Endothelial cell (in vitro differentiated cells): Measurements from ENCODE around the gene MBTPS1. TPM values are rescaled to one million over a fixed set of nuclear protein-coding genes. Genes with fewer than 3 reads are reported as not detected.

ENCODE experiments used
- DNase-seq: peaks from one replicate; pipeline ENCODE4 v3.0.0; 2021; ENCODE audit warnings: low spot score
- H3K27ac Mint-ChIP-seq: one replicate; pipeline ENCODE4 v1.8.0; 2021; ENCODE audit warnings: mixed read lengths, inconsistent platforms; ENCODE audit not compliant: unreplicated experiment
- H3K27me3 Mint-ChIP-seq: one replicate; pipeline ENCODE4 v1.8.0; 2021; ENCODE audit warnings: mild to moderate bottlenecking, moderate library complexity, mixed read lengths, inconsistent platforms; ENCODE audit not compliant: unreplicated experiment
- H3K36me3 Mint-ChIP-seq: one replicate; pipeline ENCODE4 v1.8.0; 2021; ENCODE audit warnings: mild to moderate bottlenecking, low read depth, mixed read lengths, inconsistent platforms; ENCODE audit not compliant: unreplicated experiment
- H3K4me1 Mint-ChIP-seq: one replicate; pipeline ENCODE4 v1.8.0; 2021; ENCODE audit warnings: mild to moderate bottlenecking, mixed read lengths, inconsistent platforms; ENCODE audit not compliant: unreplicated experiment
- H3K4me3 Mint-ChIP-seq: one replicate; pipeline ENCODE4 v1.8.0; 2021; ENCODE audit warnings: mild to moderate bottlenecking, mixed read lengths, inconsistent platforms; ENCODE audit not compliant: unreplicated experiment
- H3K9me3 Mint-ChIP-seq: one replicate; pipeline ENCODE4 v1.8.0; 2021; ENCODE audit warnings: mixed read lengths, inconsistent platforms; ENCODE audit not compliant: unreplicated experiment
- total RNA-seq: library from RNA; stranded (reverse); fragmentation: NEBNext Ultra II Directional; extraction: Animal tissue kit (Norgen Biotek cat#: 25700); gene quantifications from one replicate; pipeline ENCODE4 v1.2.1, GENCODE V29; 2021; ENCODE audit not compliant: unreplicated experiment
- TF ChIP-seq, protein P1 (sequence below): fragments of 200-600 bp; sonication (generic); IDR thresholded peaks from one replicate; pipeline ENCODE4 v1.5.0; 2021; ENCODE audit warnings: antibody characterized with exemption; ENCODE audit not compliant: unreplicated experiment

The MBTPS1 gene
- total RNA-seq, 1 donor from 2014 or later = 79.7 TPM

DNA sequence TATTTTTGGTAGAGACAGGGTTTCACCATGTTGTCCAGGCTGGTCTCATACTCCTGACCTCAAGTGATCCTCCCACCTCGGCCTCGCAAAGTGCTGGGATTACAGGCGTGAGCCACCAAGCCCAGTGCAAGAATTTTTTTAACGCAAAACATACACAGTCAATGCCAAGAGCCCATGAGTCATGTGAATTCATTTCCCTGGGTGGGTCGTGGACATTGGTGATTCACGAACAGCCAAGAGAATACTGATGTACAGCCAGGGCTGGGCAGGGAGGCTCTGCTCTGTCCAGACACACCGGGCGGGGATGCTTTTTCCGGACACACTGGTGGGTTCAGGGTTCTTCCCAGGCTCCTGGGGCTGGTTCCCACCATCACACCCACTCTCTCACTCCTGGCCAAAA lies 91.9 kb downstream of the MBTPS1 start:
- peaks cover 11% of the 10 kb centered on the region for H3K27me3 Mint-ChIP-seq
- DNase-seq = no peak
- no peak overlapping the region for H3K4me3 Mint-ChIP-seq
- H3K4me1 Mint-ChIP-seq = no peaks in the 10 kb centered on the region
- H3K36me3 Mint-ChIP-seq = peaks cover 5% of the 10 kb centered on the region
- peaks cover 5% of the 10 kb centered on the region for H3K9me3 Mint-ChIP-seq
- TF ChIP-seq, protein P1, sequence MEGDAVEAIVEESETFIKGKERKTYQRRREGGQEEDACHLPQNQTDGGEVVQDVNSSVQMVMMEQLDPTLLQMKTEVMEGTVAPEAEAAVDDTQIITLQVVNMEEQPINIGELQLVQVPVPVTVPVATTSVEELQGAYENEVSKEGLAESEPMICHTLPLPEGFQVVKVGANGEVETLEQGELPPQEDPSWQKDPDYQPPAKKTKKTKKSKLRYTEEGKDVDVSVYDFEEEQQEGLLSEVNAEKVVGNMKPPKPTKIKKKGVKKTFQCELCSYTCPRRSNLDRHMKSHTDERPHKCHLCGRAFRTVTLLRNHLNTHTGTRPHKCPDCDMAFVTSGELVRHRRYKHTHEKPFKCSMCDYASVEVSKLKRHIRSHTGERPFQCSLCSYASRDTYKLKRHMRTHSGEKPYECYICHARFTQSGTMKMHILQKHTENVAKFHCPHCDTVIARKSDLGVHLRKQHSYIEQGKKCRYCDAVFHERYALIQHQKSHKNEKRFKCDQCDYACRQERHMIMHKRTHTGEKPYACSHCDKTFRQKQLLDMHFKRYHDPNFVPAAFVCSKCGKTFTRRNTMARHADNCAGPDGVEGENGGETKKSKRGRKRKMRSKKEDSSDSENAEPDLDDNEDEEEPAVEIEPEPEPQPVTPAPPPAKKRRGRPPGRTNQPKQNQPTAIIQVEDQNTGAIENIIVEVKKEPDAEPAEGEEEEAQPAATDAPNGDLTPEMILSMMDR = no peak
- H3K27ac Mint-ChIP-seq = no peak overlapping the region

DNA sequence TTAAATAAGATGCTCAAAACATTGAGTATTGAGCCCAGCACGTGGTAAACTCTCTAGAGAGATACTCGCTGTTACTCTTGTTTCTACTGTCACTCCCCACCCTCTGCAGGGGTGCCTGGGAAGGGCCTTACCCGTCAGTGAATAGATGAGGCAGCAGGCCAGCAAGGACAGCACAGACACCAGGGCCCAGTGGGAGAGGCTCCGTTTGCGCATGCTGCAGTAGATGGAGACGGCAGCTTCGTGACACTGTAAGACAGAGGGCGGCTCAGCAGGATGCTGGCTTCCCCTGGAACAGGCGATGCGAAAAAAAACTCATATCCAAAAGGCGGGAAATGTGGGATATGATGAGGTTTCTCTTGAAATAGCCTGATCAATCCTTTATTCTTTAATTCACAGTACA lies 94.1 kb downstream of the MBTPS1 start:
- H3K9me3 Mint-ChIP-seq = peaks cover 5% of the 10 kb centered on the region
- no peak overlapping the region for H3K27ac Mint-ChIP-seq
- H3K36me3 Mint-ChIP-seq = peaks cover 5% of the 10 kb centered on the region
- no peaks in the 10 kb centered on the region for H3K4me1 Mint-ChIP-seq
- peaks cover 11% of the 10 kb centered on the region for H3K27me3 Mint-ChIP-seq
- TF ChIP-seq, protein P1 = no peak
- no peak for DNase-seq
- no peak overlapping the region for H3K4me3 Mint-ChIP-seq

DNA sequence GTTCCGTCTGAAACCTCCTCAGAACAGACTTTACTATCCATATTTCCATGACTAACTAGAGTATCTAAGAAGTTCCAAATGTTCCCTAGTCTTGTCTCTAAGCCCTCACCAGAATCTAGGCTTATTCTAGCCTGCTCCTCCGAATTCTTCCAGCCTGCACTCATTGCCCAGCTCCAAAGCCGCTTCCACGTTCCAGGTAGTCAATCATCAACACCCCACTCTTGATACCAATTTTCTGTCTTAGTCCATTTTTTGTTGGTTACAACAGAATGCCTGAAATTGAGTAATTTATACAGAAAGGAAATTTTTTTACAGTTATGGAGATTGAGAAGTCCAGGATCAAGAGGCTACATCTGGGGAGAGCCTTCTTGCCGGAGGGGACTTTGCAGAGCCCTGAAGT lies 95.3 kb downstream of the MBTPS1 start:
- Mint-ChIP-seq H3K36me3 (peaks cover 5% of the 10 kb centered on the region), H3K27me3 (peaks cover 10% of the 10 kb centered on the region), H3K4me1 (no peaks in the 10 kb centered on the region), H3K27ac (no peak overlapping the region), H3K4me3 (no peak overlapping the region), H3K9me3 (peaks cover 5% of the 10 kb centered on the region)
- DNase-seq = no peak
- TF ChIP-seq, protein P1 = no peak

DNA sequence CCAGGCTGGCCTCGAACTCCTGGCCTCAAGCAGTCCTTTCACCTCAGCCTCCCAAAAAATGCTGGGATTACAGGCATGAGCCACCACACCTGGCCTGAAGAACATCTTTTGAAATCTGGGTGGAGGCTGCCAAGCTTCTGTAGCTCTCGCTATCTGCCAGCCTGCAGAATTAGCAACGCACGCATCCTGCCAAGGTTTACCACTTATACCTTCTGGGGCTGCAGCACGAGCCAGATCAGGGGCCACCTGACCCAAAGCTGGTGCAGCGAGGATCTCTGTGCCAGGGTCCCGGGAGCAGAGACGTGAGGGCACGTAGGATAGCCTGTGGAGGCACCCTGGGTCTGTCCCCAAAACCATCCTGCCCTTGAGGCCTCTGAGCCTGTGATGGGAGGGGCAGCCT lies 96.4 kb downstream of the MBTPS1 start:
- H3K27me3 Mint-ChIP-seq = peaks cover 12% of the 10 kb centered on the region
- no peak for DNase-seq
- TF ChIP-seq, protein P1 = no peak
- H3K4me3 Mint-ChIP-seq = no peak overlapping the region
- H3K36me3 Mint-ChIP-seq = peaks cover 5% of the 10 kb centered on the region
- no peak overlapping the region for H3K27ac Mint-ChIP-seq
- peaks cover 5% of the 10 kb centered on the region for H3K9me3 Mint-ChIP-seq
- H3K4me1 Mint-ChIP-seq = no peaks in the 10 kb centered on the region

DNA sequence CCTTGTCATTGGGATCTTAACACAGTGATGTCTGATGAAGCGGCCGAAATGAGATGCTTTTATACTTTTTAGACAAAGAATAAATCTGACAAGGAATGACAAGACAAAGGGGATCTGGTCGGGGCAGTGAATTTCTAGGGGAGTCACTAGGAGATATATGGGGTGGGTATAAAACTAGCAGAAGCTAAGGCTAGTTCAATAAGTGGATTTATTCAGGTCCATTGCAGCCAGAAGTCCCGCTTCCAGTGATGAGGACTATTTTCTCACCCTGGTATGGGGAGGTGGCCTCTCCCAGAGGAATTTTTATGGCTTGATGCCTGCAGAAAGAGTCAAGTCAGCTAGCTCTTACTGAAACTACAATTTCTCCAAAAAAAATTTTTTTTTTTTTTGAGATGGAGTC lies 98.0 kb downstream of the MBTPS1 start:
- H3K27ac Mint-ChIP-seq = no peak overlapping the region
- H3K27me3 Mint-ChIP-seq = peaks cover 9% of the 10 kb centered on the region
- H3K9me3 Mint-ChIP-seq = peaks cover 5% of the 10 kb centered on the region
- TF ChIP-seq, protein P1 = no peak
- no peak for DNase-seq
- H3K4me3 Mint-ChIP-seq = peak overlapping the region; percentile 37
- peaks cover 5% of the 10 kb centered on the region for H3K36me3 Mint-ChIP-seq
- H3K4me1 Mint-ChIP-seq = no peaks in the 10 kb centered on the region
